Astrocyte (in vitro differentiated cells and primary cell): ENCODE results near the gene BPIFB6. TPM values are rescaled to one million over a fixed set of nuclear protein-coding genes. Genes with fewer than 3 reads are reported as not detected.

ENCODE experiments used
- DNase-seq: peaks from one replicate; pipeline ENCODE4 v3.0.0-alpha.2; 2010; ENCODE audit warnings: low read depth
- FAIRE-seq: peaks from 2 replicates; lab custom pipeline; 2011; peaks lifted over from hg19 to GRCh38; lab: Jason Lieb, UNC
- H2AFZ ChIP-seq: 2 replicates; pipeline ENCODE4 v1.6.0; 2012; ENCODE audit warnings: low read depth, low read length, inconsistent platforms
- H3K27ac ChIP-seq: 2 replicates; pipeline ENCODE4 v1.5.1; 2011; ENCODE audit warnings: low read depth, low read length, inconsistent platforms
- H3K27me3 ChIP-seq: 2 replicates; pipeline ENCODE4 v1.6.0; 2011; ENCODE audit warnings: low read length, inconsistent platforms; ENCODE audit not compliant: insufficient read depth
- H3K36me3 ChIP-seq: 2 replicates; pipeline ENCODE4 v1.5.1; 2011; ENCODE audit warnings: low read length, inconsistent platforms; ENCODE audit not compliant: insufficient read depth
- H3K4me1 ChIP-seq: 2 replicates; pipeline ENCODE4 v1.5.1; 2011; ENCODE audit warnings: low read length, inconsistent platforms; ENCODE audit not compliant: insufficient read depth
- H3K4me2 ChIP-seq: 2 replicates; pipeline ENCODE4 v1.6.0; 2012; ENCODE audit warnings: low read length, inconsistent platforms
- H3K4me3 ChIP-seq: 2 replicates; pipeline ENCODE4 v1.5.1; 2011; ENCODE audit warnings: low read depth, mild to moderate bottlenecking, low read length, inconsistent platforms; ENCODE audit not compliant: insufficient read depth
- H3K79me2 ChIP-seq: 2 replicates; pipeline ENCODE4 v1.6.0; 2012; ENCODE audit warnings: mild to moderate bottlenecking, low read length, inconsistent platforms; ENCODE audit not compliant: insufficient read depth
- H3K9ac ChIP-seq: 2 replicates; pipeline ENCODE4 v1.6.0; 2012; ENCODE audit warnings: mild to moderate bottlenecking, low read length, inconsistent platforms
- H3K9me3 ChIP-seq: 2 replicates; pipeline ENCODE4 v1.5.1; 2012; ENCODE audit warnings: low read depth, mild to moderate bottlenecking, low read length, inconsistent platforms; ENCODE audit not compliant: insufficient read depth
- H4K20me1 ChIP-seq: 2 replicates; pipeline ENCODE4 v1.6.0; 2012; ENCODE audit warnings: low read length, inconsistent platforms; ENCODE audit not compliant: insufficient read depth
- H3K27ac Mint-ChIP-seq: one replicate; pipeline ENCODE4 v1.8.0; 2021; ENCODE audit warnings: mild to moderate bottlenecking, mixed read lengths; ENCODE audit not compliant: unreplicated experiment
- H3K27me3 Mint-ChIP-seq: one replicate; pipeline ENCODE4 v1.8.0; 2021; ENCODE audit warnings: low read depth, mixed read lengths; ENCODE audit not compliant: unreplicated experiment
- H3K36me3 Mint-ChIP-seq: one replicate; pipeline ENCODE4 v1.8.0; 2021; ENCODE audit warnings: low read depth, mixed read lengths; ENCODE audit not compliant: unreplicated experiment
- H3K4me1 Mint-ChIP-seq: one replicate; pipeline ENCODE4 v1.8.0; 2021; ENCODE audit warnings: low read depth, mixed read lengths; ENCODE audit not compliant: unreplicated experiment
- H3K4me3 Mint-ChIP-seq: one replicate; pipeline ENCODE4 v1.8.0; 2021; ENCODE audit warnings: mild to moderate bottlenecking, moderate library complexity, mixed read lengths; ENCODE audit not compliant: unreplicated experiment
- H3K9me3 Mint-ChIP-seq: one replicate; pipeline ENCODE4 v1.8.0; 2021; ENCODE audit warnings: mild to moderate bottlenecking, mixed read lengths; ENCODE audit not compliant: unreplicated experiment
- CTCF ChIP-seq: IDR thresholded peaks from 2 replicates; pipeline ENCODE4 v1.5.1; 2011; ENCODE audit warnings: low read depth, mild to moderate bottlenecking, inconsistent platforms, low read length, moderate library complexity; ENCODE audit not compliant: insufficient read depth
- EZH2 ChIP-seq: IDR thresholded peaks from 2 replicates; pipeline ENCODE4 v1.6.1; 2012; ENCODE audit warnings: mild to moderate bottlenecking, low read length, inconsistent platforms; ENCODE audit not compliant: insufficient read depth
- total RNA-seq: library from RNA; stranded (reverse); gene quantifications from 2 replicates; pipeline ENCODE4 v1.2.1, GENCODE V29; 2021

BPIFB6 gene
- total RNA-seq, 1 donor from 2014 or later, result not detected

- no peaks in the 10 kb centered on the region for H3K27me3 ChIP-seq
- DNase-seq, result no peak
- H4K20me1 ChIP-seq, result no peaks in the 10 kb centered on the region
These were observed 22.9 kb downstream of the BPIFB6 start for GRCh38 chr20:33054381-33054780.

GRCh38 chr20:33054791-33055190 lies 23.3 kb downstream of the BPIFB6 start:
- Histone ChIP-seq H3K9ac (no peak overlapping the region), H3K27me3 (no peaks in the 10 kb centered on the region), H3K79me2 (no peaks in the 10 kb centered on the region), H3K36me3 (no peaks in the 10 kb centered on the region), H3K4me2 (no peak overlapping the region), H4K20me1 (no peaks in the 10 kb centered on the region), H2AFZ (no peak overlapping the region), H3K4me1 (no peaks in the 10 kb centered on the region), H3K4me3 (no peak overlapping the region), H3K27ac (no peak overlapping the region), H3K9me3 (no peaks in the 10 kb centered on the region)
- Mint-ChIP-seq H3K4me3 (no peak overlapping the region), H3K27ac (no peak overlapping the region), H3K27me3 (peaks cover 36% of the 10 kb centered on the region), H3K4me1 (no peaks in the 10 kb centered on the region), H3K36me3 (no peaks in the 10 kb centered on the region), H3K9me3 (no peaks in the 10 kb centered on the region)
- FAIRE-seq, result no peak
- TF ChIP-seq EZH2 (no peak), CTCF (no peak)
- no peak for DNase-seq

More at GRCh38 chr20:33054381-33054780, 22.9 kb downstream of the BPIFB6 start:
- no peak overlapping the region for H3K27ac Mint-ChIP-seq
- Histone ChIP-seq H2AFZ (no peak overlapping the region), H3K4me1 (no peaks in the 10 kb centered on the region), H3K9me3 (no peaks in the 10 kb centered on the region), H3K36me3 (no peaks in the 10 kb centered on the region), H3K27ac (no peak overlapping the region), H3K9ac (no peak overlapping the region), H3K79me2 (no peaks in the 10 kb centered on the region), H3K4me3 (no peak overlapping the region), H3K4me2 (no peak overlapping the region)
- H3K9me3 Mint-ChIP-seq, result no peaks in the 10 kb centered on the region
- no peaks in the 10 kb centered on the region for H3K4me1 Mint-ChIP-seq
- TF ChIP-seq CTCF (no peak), EZH2 (no peak)
- H3K36me3 Mint-ChIP-seq, result no peaks in the 10 kb centered on the region
- H3K27me3 Mint-ChIP-seq, result peaks cover 36% of the 10 kb centered on the region
- H3K4me3 Mint-ChIP-seq, result no peak overlapping the region
- no peak for FAIRE-seq

GRCh38 chr20:33059136-33059535 lies 27.7 kb downstream of the BPIFB6 start:
- H3K27me3 Mint-ChIP-seq, result peaks cover 41% of the 10 kb centered on the region
- no peaks in the 10 kb centered on the region for H3K36me3 ChIP-seq
- no peak overlapping the region for H3K27ac ChIP-seq
- no peak overlapping the region for H3K4me3 ChIP-seq
- H3K4me1 Mint-ChIP-seq, result no peaks in the 10 kb centered on the region
- TF ChIP-seq CTCF (no peak), EZH2 (no peak)
- H3K4me3 Mint-ChIP-seq, result no peak overlapping the region
- no peak overlapping the region for H3K9ac ChIP-seq
- no peaks in the 10 kb centered on the region for H3K27me3 ChIP-seq
- no peaks in the 10 kb centered on the region for H3K4me1 ChIP-seq
- H3K9me3 Mint-ChIP-seq, result no peaks in the 10 kb centered on the region
- no peak overlapping the region for H3K4me2 ChIP-seq
- DNase-seq, result no peak
- H3K9me3 ChIP-seq, result no peaks in the 10 kb centered on the region
- no peak for FAIRE-seq
- no peaks in the 10 kb centered on the region for H3K79me2 ChIP-seq
- no peaks in the 10 kb centered on the region for H3K36me3 Mint-ChIP-seq
- H3K27ac Mint-ChIP-seq, result no peak overlapping the region
- H2AFZ ChIP-seq, result no peak overlapping the region
- no peaks in the 10 kb centered on the region for H4K20me1 ChIP-seq
